Measurements from ENCODE around the gene ALOX5AP.
"Not testable (repeated sequence)": the region's sequence is repeated elsewhere in the genome, so short reads cannot be mapped to it uniquely, and the experiment has no call there.

ALOX5AP gene

GRCh38 chr13:30739237-30739528 lies 3.8 kb downstream of the ALOX5AP start:
- DNase-seq = no peak

GRCh38 chr13:30739761-30740642 lies 4.7 kb downstream of the ALOX5AP start:
- DNase-seq = peak; percentile 75

- DNase-seq = no peak
Measured at GRCh38 chr13:30742901-30743300, 7.6 kb downstream of the ALOX5AP start.

- DNase-seq = peak; percentile 99
Measured at GRCh38 chr13:30743319-30744055, 8.1 kb downstream of the ALOX5AP start.

- DNase-seq = peak; percentile 41
Measured at GRCh38 chr13:30744056-30744680, 8.8 kb downstream of the ALOX5AP start.

- DNase-seq = no peak
Measured at GRCh38 chr13:30744681-30745077, 9.3 kb downstream of the ALOX5AP start.

GRCh38 chr13:30745906-30746686 lies 10.8 kb downstream of the ALOX5AP start:
- DNase-seq = no peak

- no peak for DNase-seq
Measured at GRCh38 chr13:30746791-30747190, 11.4 kb downstream of the ALOX5AP start.

GRCh38 chr13:30747845-30748244 lies 12.5 kb downstream of the ALOX5AP start:
- not testable (repeated sequence) for DNase-seq

GRCh38 chr13:30748717-30749116 lies 13.4 kb downstream of the ALOX5AP start:
- DNase-seq = no peak

- no peak for DNase-seq
Measured at GRCh38 chr13:30750036-30750435, 14.7 kb downstream of the ALOX5AP start.

GRCh38 chr13:30751183-30751933 lies 16.0 kb downstream of the ALOX5AP start:
- no peak for DNase-seq

GRCh38 chr13:30752201-30752797 lies 17.0 kb downstream of the ALOX5AP start:
- peak; percentile 41 for DNase-seq

GRCh38 chr13:30753030-30753616 lies 17.8 kb downstream of the ALOX5AP start:
- DNase-seq = no peak

- DNase-seq = no peak
Measured at GRCh38 chr13:30755678-30756077, 20.3 kb downstream of the ALOX5AP start.

- DNase-seq = no peak
Measured at GRCh38 chr13:30757026-30757742, 21.8 kb downstream of the ALOX5AP start.

GRCh38 chr13:30759748-30760147 lies 24.4 kb downstream of the ALOX5AP start:
- DNase-seq = no peak

GRCh38 chr13:30762643-30763042 lies 27.3 kb downstream of the ALOX5AP start:
- no peak for DNase-seq

GRCh38 chr13:30763786-30764413 lies 28.6 kb downstream of the ALOX5AP start:
- peak; percentile 54 for DNase-seq

- DNase-seq = no peak
Measured at GRCh38 chr13:30766231-30766630, 30.9 kb downstream of the ALOX5AP start.

Measured in HCEC 1CT (cell line).